Neural cell (in vitro differentiated cells): ENCODE results near the gene IL1R2. TPM values are rescaled to one million over a fixed set of nuclear protein-coding genes. Genes with fewer than 3 reads are reported as not detected.

Source experiments
- H2AFZ ChIP-seq: fragments of 200-600, 300-800 bp; sonication (generic), shearing (Covaris generic); 2 replicates; pipeline ENCODE4 v1.6.0; 2014; ENCODE audit warnings: low read depth, mild to moderate bottlenecking, antibody characterized with exemption, low read length, moderate library complexity
- H3F3A ChIP-seq: fragments of 200-600 bp; shearing (Covaris generic); 2 replicates; pipeline ENCODE4 v1.6.1; 2016; ENCODE audit warnings: mild to moderate bottlenecking, moderate library complexity, mixed read lengths, antibody characterized with exemption, low read length; ENCODE audit not compliant: insufficient read depth, poor library complexity, severe bottlenecking
- H3K27ac ChIP-seq: fragments of 200-600, 300-800 bp; sonication (generic), shearing (Covaris generic); 2 replicates; pipeline ENCODE4 v1.5.1; 2014; ENCODE audit warnings: mild to moderate bottlenecking, low read length, moderate library complexity
- H3K27me3 ChIP-seq: fragments of 300-800, 200-600 bp; sonication (generic), shearing (Covaris generic); 2 replicates; pipeline ENCODE4 v1.6.0; 2014; ENCODE audit warnings: mild to moderate bottlenecking, low read depth, low read length, moderate library complexity; ENCODE audit not compliant: insufficient read depth
- H3K36me3 ChIP-seq: fragments of 300-800, 200-600 bp; sonication (generic), shearing (Covaris generic); 2 replicates; pipeline ENCODE4 v1.5.1; 2014; ENCODE audit warnings: mild to moderate bottlenecking, antibody characterized with exemption, low read length, moderate library complexity; ENCODE audit not compliant: insufficient read depth
- H3K4me2 ChIP-seq: fragments of 300-800, 200-600 bp; sonication (generic), shearing (Covaris generic); 2 replicates; pipeline ENCODE4 v1.6.0; 2014; ENCODE audit warnings: mild to moderate bottlenecking, low read length
- H3K4me3 ChIP-seq: fragments of 300-800, 200-600 bp; sonication (generic), shearing (Covaris generic); 2 replicates; pipeline ENCODE4 v1.5.1; 2014; ENCODE audit warnings: mild to moderate bottlenecking, low read length, moderate library complexity
- H3K79me2 ChIP-seq: fragments of 200-600 bp; shearing (Covaris generic); replicated peaks from 2 replicates; pipeline ENCODE4 v1.6.0; 2014; ENCODE audit warnings: mild to moderate bottlenecking, low read length, moderate library complexity; ENCODE audit not compliant: insufficient read depth
- H3K9ac ChIP-seq: fragments of 300-800, 200-600 bp; sonication (generic), shearing (Covaris generic); 2 replicates; pipeline ENCODE4 v1.6.1; 2016; ENCODE audit warnings: mild to moderate bottlenecking, low read length, mixed read lengths
- H3K9me2 ChIP-seq: fragments of 200-600 bp; shearing (Covaris generic); 2 replicates; pipeline ENCODE4 v1.6.1; 2016; ENCODE audit warnings: mild to moderate bottlenecking, low read length, mixed read lengths; ENCODE audit not compliant: insufficient read depth
- H3K9me3 ChIP-seq: fragments of 200-600, 300-800 bp; sonication (generic), shearing (Covaris generic); 2 replicates; pipeline ENCODE4 v1.6.1; 2016; ENCODE audit warnings: mild to moderate bottlenecking, mixed run types, low read length, moderate library complexity, mixed read lengths
- H4K20me1 ChIP-seq: fragments of 200-600 bp; shearing (Covaris generic); 2 replicates; pipeline ENCODE4 v1.6.1; 2016; ENCODE audit warnings: mild to moderate bottlenecking, mixed run types; ENCODE audit not compliant: insufficient read depth
- CTCF ChIP-seq: fragments of 450-650 bp; IDR thresholded peaks from 2 replicates; pipeline ENCODE4 v1.5.1; 2014; ENCODE audit warnings: antibody characterized with exemption, mild to moderate bottlenecking, moderate library complexity; ENCODE audit not compliant: poor library complexity, severe bottlenecking
- EP300 ChIP-seq: fragments of 450-650 bp; conservative IDR thresholded peaks from 2 replicates; pipeline ENCODE4 v1.6.1; 2014; ENCODE audit warnings: antibody characterized with exemption, mild to moderate bottlenecking, moderate library complexity; ENCODE audit not compliant: poor library complexity, severe bottlenecking
- EZH2 ChIP-seq: fragments of 200-600, 300-800 bp; shearing (Covaris generic), sonication (generic); IDR thresholded peaks from 2 replicates; pipeline ENCODE4 v1.6.1; 2014; ENCODE audit warnings: antibody characterized with exemption, low read length, borderline replicate concordance, mild to moderate bottlenecking; ENCODE audit not compliant: insufficient read depth, poor library complexity, severe bottlenecking
- MXI1 ChIP-seq: fragments of 450-650 bp; conservative IDR thresholded peaks from 2 replicates; pipeline ENCODE4 v1.6.1; 2014; ENCODE audit warnings: antibody characterized with exemption, mild to moderate bottlenecking; ENCODE audit not compliant: poor library complexity, severe bottlenecking
- POLR2AphosphoS5 ChIP-seq: IDR thresholded peaks from 2 replicates; pipeline ENCODE4 v1.6.1; 2012
- RAD21 ChIP-seq: fragments of 450-650 bp; conservative IDR thresholded peaks from 2 replicates; pipeline ENCODE4 v1.6.1; 2014; ENCODE audit warnings: antibody characterized with exemption, mild to moderate bottlenecking, moderate library complexity
- REST ChIP-seq: IDR thresholded peaks from 2 replicates; pipeline ENCODE4 v1.6.1; 2012; ENCODE audit warnings: borderline replicate concordance
- SMC3 ChIP-seq: fragments of 450-650 bp; conservative IDR thresholded peaks from 2 replicates; pipeline ENCODE4 v1.6.1; 2014; ENCODE audit warnings: antibody characterized with exemption, mild to moderate bottlenecking, moderate library complexity; ENCODE audit not compliant: poor library complexity
- TAF1 ChIP-seq: IDR thresholded peaks from 2 replicates; pipeline ENCODE4 v1.6.1; 2012; ENCODE audit warnings: low read depth
- polyA plus RNA-seq: library from polyadenylated mRNA; depleted of rRNA; stranded (reverse); fragments of >200 nt; gene quantifications from 2 replicates; pipeline ENCODE4 v1.2.3, GENCODE V29; 2014

The IL1R2 gene
- polyA plus RNA-seq, 1 donor from 2014 or later = not detected

- Histone ChIP-seq H3K27me3 (no peaks in the 10 kb centered on the region), H3K79me2 (no peaks in the 10 kb centered on the region), H3K9ac (no peak overlapping the region), H3K4me3 (no peak overlapping the region), H3K4me2 (no peak overlapping the region), H3K9me2 (no peaks in the 10 kb centered on the region), H3K36me3 (no peaks in the 10 kb centered on the region), H3K27ac (no peak overlapping the region), H3F3A (no peaks in the 10 kb centered on the region), H2AFZ (no peak overlapping the region), H3K9me3 (no peaks in the 10 kb centered on the region), H4K20me1 (no peaks in the 10 kb centered on the region)
- no peak for TF ChIP-seq MXI1
Measured at GRCh38 chr2:102069311-102069974, 77.7 kb downstream of the IL1R2 start.

- no peak overlapping the region for H3K4me3 ChIP-seq
- H3K27ac ChIP-seq = no peak overlapping the region
- H3K79me2 ChIP-seq = no peaks in the 10 kb centered on the region
- H3K36me3 ChIP-seq = no peaks in the 10 kb centered on the region
- TF ChIP-seq EP300 (no peak), POLR2AphosphoS5 (no peak), TAF1 (no peak), SMC3 (no peak), RAD21 (no peak), EZH2 (no peak), CTCF (no peak), MXI1 (no peak), REST (no peak)
- H3K4me2 ChIP-seq = no peak overlapping the region
- H3K27me3 ChIP-seq = no peaks in the 10 kb centered on the region
- no peaks in the 10 kb centered on the region for H3F3A ChIP-seq
- H3K9ac ChIP-seq = no peak overlapping the region
- no peaks in the 10 kb centered on the region for H4K20me1 ChIP-seq
- H2AFZ ChIP-seq = no peak overlapping the region
- no peaks in the 10 kb centered on the region for H3K9me2 ChIP-seq
- no peaks in the 10 kb centered on the region for H3K9me3 ChIP-seq
Measured at GRCh38 chr2:102070058-102070642, 78.4 kb downstream of the IL1R2 start.
